Sigmoid colon (tissue), 7 donors: ENCODE measurements around the gene RNF13. TPM values are rescaled to one million over a fixed set of nuclear protein-coding genes. Genes with fewer than 3 reads are reported as not detected.

ENCODE experiments used
- DNase-seq: peaks from one replicate; pipeline ENCODE4 v3.0.0-alpha.2; 2019
- H3K27ac ChIP-seq, 4 donors: fragments of 200-600 bp; sonication (generic); one replicate each; pipeline ENCODE4 v1.5.1; 2016 to 2019; ENCODE audit warnings: mild to moderate bottlenecking in 1 of 4
- H3K27me3 ChIP-seq, 3 donors: fragments of 200-600 bp; sonication (generic); one replicate each; pipeline ENCODE4 v1.5.1; 2019; ENCODE audit warnings: mild to moderate bottlenecking in 1 of 3
- H3K36me3 ChIP-seq, 4 donors: fragments of 200-600 bp; sonication (generic); one replicate each; pipeline ENCODE4 v1.5.1; 2016 to 2019
- H3K4me1 ChIP-seq, 4 donors: fragments of 200-600 bp; sonication (generic); one replicate each; pipeline ENCODE4 v1.5.1; 2017 to 2019
- H3K4me3 ChIP-seq, 4 donors: fragments of 200-600 bp; sonication (generic); one replicate each; pipeline ENCODE4 v1.5.1; 2017 to 2019; ENCODE audit warnings: mild to moderate bottlenecking in 2 of 4, moderate library complexity in 1 of 4
- H3K9me3 ChIP-seq, 4 donors: fragments of 200-600 bp in 3 of 4; sonication (generic) in 3 of 4; one replicate each; pipeline versions ENCODE4 v1.5.1 to v1.6.1; 2013 to 2019
- EP300 ChIP-seq, 4 donors: sonication (generic); formaldehyde crosslinking; IDR thresholded peaks; one replicate each; pipeline ENCODE4 v1.6.1; 2017; ENCODE audit warnings: antibody characterized with exemption in 4 of 4
- POLR2A ChIP-seq, 2 donors: fragments of 450-650 bp; IDR thresholded peaks; one replicate each; pipeline ENCODE4 v1.6.1; 2016; ENCODE audit warnings: antibody characterized with exemption in 2 of 2, mild to moderate bottlenecking in 2 of 2, moderate library complexity in 2 of 2
- POLR2AphosphoS5 ChIP-seq, 4 donors: sonication (generic); formaldehyde crosslinking; IDR thresholded peaks; one replicate each; pipeline ENCODE4 v1.6.1; 2017; ENCODE audit warnings: antibody characterized with exemption in 4 of 4
- WGBS, 2 donors: extraction: QIAGEN DNeasy Blood & Tissue Kit; methylation state at CpG; one replicate each; pipeline ENCODE4 v1.1.7; 2013; 5-methylcytosine and 5-hydroxymethylcytosine counted together
- intact Hi-C: fragments of 100-400 bp; cut with DNase I; formaldehyde crosslinking; loops from one replicate; pipeline ENCODE4 v1.15.1; 2023
- polyA plus RNA-seq, 3 donors: library from polyadenylated mRNA; stranded (reverse); fragments of 200-250 nt; gene quantifications; one replicate each; pipeline ENCODE4 v1.2.3, GENCODE V29; 2013
- total RNA-seq, 4 donors: library from RNA; depleted of rRNA; stranded (reverse); fragments of >200 nt; gene quantifications; one replicate each; pipeline ENCODE4 v1.1.0, GENCODE V29; 2016
- TF ChIP-seq, protein P1 (sequence below), 4 experiments: fragments of 450-650 bp in 3 of 4; fragments of 200-600 bp in 1 of 4; IDR thresholded peaks; one replicate each; pipeline ENCODE4 v1.5.1; 2016 to 2019; ENCODE audit warnings: antibody characterized with exemption in 4 of 4, mild to moderate bottlenecking in 3 of 4, moderate library complexity in 2 of 4
- donor health status: healthy with polysubstance abuse.
- donor health status: Bipolar disorder and iron deficiency.
- donor health status: healthy.

RNF13 gene
- total and polyA plus RNA-seq, 7 donors = 15.6 to 110 (median 78.3) TPM

DNA sequence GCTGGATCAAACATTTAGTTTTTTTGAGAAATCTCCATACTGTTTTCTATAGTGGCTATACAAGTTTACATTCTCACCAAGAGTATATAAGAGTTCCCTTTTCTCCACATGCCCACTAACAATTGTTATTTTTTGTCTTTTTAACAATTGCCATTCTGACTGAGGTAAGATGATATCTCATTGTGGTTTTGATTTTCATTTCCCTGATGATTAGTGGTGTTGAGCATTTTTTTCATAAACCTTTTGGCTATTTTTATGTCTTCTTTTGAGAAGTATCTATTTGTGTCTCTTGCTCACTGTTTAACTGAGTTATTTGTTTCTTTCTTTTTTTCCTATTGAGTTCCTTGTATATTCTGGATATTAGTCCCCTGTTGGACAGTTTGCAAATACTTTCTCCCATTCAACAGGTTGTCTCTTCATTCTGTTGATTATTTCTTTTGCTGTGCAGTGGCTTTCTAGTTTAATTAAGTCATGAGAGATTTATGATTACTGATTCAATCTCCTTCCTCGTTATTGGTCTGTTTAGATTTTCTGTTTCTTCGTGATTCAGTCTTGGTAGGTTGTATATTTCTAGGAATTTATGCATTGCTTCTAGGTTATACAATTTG, 6.7 kb upstream of the RNF13 start:
- TF ChIP-seq EP300 (IDR thresholded peaks at IDR 0.05) (no peak), POLR2AphosphoS5 (IDR thresholded peaks at IDR 0.05) (no peak), POLR2A (IDR thresholded peaks at IDR 0.05) (no peak)
- TF ChIP-seq, protein P1, sequence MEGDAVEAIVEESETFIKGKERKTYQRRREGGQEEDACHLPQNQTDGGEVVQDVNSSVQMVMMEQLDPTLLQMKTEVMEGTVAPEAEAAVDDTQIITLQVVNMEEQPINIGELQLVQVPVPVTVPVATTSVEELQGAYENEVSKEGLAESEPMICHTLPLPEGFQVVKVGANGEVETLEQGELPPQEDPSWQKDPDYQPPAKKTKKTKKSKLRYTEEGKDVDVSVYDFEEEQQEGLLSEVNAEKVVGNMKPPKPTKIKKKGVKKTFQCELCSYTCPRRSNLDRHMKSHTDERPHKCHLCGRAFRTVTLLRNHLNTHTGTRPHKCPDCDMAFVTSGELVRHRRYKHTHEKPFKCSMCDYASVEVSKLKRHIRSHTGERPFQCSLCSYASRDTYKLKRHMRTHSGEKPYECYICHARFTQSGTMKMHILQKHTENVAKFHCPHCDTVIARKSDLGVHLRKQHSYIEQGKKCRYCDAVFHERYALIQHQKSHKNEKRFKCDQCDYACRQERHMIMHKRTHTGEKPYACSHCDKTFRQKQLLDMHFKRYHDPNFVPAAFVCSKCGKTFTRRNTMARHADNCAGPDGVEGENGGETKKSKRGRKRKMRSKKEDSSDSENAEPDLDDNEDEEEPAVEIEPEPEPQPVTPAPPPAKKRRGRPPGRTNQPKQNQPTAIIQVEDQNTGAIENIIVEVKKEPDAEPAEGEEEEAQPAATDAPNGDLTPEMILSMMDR (IDR thresholded peaks at IDR 0.05) = no peak
- Histone ChIP-seq H3K4me1 (peaks cover 0 to 6% (median 2%) of the 10 kb centered on the region in 4 donors), H3K27ac (no peak overlapping the region), H3K27me3 (no peaks in the 10 kb centered on the region), H3K36me3 (no peaks in the 10 kb centered on the region), H3K9me3 (no peaks in the 10 kb centered on the region), H3K4me3 (no peak overlapping the region)
- intact Hi-C loops = loop anchor here (5.0 kb wide), 1 partner anchor 34 kb away; no protein-coding TSS in a partner anchor
- 52 to 54% methylated on average over 2 of the region's 2 CpGs for WGBS, 2 donors
- DNase-seq = no peak

DNA sequence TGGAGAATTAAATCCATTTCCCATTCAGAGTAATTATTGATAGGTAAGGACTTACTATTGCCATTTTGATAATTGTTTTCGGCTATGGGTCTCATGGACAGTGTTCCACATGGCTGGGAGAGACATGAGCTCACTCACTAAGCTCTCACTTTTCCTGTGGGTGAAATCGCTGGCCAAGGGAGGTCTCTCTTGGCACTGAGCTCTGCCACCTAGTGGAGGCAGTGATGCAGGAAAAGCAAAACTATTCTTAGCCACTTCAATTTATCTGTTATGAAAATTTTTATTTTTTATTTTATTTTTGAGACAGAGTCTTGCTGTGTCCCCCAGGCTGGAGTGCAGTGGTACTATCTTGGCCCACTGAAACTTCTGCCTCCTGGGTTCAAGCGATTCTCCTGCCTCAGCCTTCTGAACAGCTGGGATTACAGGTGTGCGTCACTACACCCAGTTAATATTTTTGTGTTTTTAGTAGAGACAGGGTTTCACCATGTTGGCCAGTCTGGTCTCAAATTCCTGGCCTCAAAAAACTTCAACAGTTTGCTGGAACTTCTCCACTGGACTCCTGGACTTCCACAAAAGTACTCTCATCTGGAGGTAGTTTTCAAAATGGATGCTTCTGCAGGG, 4.7 kb upstream of the RNF13 start:
- Histone ChIP-seq H3K27ac (no peak overlapping the region), H3K36me3 (no peaks in the 10 kb centered on the region), H3K9me3 (no peaks in the 10 kb centered on the region), H3K4me1 (peaks cover 0 to 17% (median 8%) of the 10 kb centered on the region in 4 donors), H3K4me3 (no peak overlapping the region), H3K27me3 (no peaks in the 10 kb centered on the region)
- TF ChIP-seq EP300 (IDR thresholded peaks at IDR 0.05) = no peak
- TF ChIP-seq, protein P1 (IDR thresholded peaks at IDR 0.05) = peak in 3 of 4 experiments; percentile 54 to 82 (median 62)
- peak; percentile 83 for DNase-seq
- 28 to 33% methylated on average over 4 of the region's 4 CpGs for WGBS, 2 donors
- intact Hi-C loops = loop anchor here (5.0 kb wide), 1 partner anchor 36 kb away; no protein-coding TSS in a partner anchor

DNA sequence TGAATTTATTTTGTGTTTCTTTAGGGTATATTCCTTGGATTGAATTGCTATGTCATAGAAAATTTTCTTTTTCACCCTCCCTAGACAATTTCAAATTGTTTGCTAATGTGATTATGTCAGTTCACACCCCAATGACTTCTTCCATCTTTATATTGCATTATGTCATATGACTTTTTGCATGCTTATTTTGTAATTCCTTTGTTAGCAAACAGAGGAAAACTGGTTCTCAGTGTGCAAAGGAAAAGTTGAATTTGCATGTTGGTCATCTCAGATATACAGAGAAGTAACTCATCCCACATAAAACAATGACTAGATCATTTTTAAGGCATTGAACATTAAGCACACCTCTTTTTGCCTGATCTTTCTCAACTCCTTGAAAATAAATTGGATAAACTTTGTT, 3.3 kb upstream of the RNF13 start:
- Histone ChIP-seq H3K27me3 (no peaks in the 10 kb centered on the region), H3K36me3 (no peaks in the 10 kb centered on the region), H3K27ac (no peak overlapping the region), H3K4me3 (no peak overlapping the region), H3K4me1 (peaks cover 0 to 26% (median 16%) of the 10 kb centered on the region in 4 donors), H3K9me3 (no peaks in the 10 kb centered on the region)
- intact Hi-C loops = loop anchor here (5.0 kb wide), 5 partner anchors 37 to 857 kb away; partner anchors contain the start of genes COMMD2 and WWTR1
- DNase-seq = no peak
- no peak for TF ChIP-seq POLR2A (IDR thresholded peaks at IDR 0.05)
- TF ChIP-seq, protein P1 (IDR thresholded peaks at IDR 0.05) = no peak
- TF ChIP-seq POLR2AphosphoS5 (IDR thresholded peaks at IDR 0.05) = no peak
- no peak for TF ChIP-seq EP300 (IDR thresholded peaks at IDR 0.05)

DNA sequence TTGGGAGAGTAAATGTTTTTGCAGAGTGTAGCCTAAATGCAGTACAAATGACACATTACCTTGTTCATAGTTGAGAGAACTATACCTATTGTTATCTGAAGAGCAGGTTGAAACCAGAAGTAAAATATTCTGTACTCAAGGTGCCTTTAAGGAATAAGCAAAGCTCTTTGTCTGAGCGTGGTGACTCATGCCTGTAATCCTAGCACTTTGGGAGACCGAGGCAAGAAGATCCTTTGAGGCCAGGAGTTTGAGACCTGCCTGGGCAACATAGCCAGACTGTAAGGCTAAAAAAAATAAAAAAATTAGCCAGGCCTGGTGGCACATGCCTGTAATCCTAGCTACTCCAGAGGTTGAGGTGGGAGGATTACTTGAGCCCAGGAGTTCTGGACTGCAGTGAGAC, 2.2 kb upstream of the RNF13 start:
- Histone ChIP-seq H3K36me3 (no peaks in the 10 kb centered on the region), H3K27ac (no peak overlapping the region), H3K9me3 (no peaks in the 10 kb centered on the region), H3K4me3 (no peak overlapping the region), H3K27me3 (no peaks in the 10 kb centered on the region), H3K4me1 (peaks cover 0 to 37% (median 27%) of the 10 kb centered on the region in 4 donors)
- intact Hi-C loops = loop anchor here (5.0 kb wide), 4 partner anchors 59 to 859 kb away; partner anchors contain the start of genes COMMD2 and WWTR1
- WGBS, 2 donors = 85 to 87% methylated on average over 2 of the region's 2 CpGs
- no peak for DNase-seq
- TF ChIP-seq, protein P1 (IDR thresholded peaks at IDR 0.05) = no peak
- TF ChIP-seq POLR2AphosphoS5 (IDR thresholded peaks at IDR 0.05) (no peak), EP300 (IDR thresholded peaks at IDR 0.05) (no peak), POLR2A (IDR thresholded peaks at IDR 0.05) (no peak)
